ENCODE measurements around the gene SFT2D3.

SFT2D3 gene, protein sequence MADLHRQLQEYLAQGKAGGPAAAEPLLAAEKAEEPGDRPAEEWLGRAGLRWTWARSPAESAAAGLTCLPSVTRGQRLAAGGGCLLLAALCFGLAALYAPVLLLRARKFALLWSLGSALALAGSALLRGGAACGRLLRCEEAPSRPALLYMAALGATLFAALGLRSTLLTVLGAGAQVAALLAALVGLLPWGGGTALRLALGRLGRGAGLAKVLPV

GRCh38 chr2:127701193-127701650, at the start of gene SFT2D3:
TSS of gene SFT2D3 (plus strand) at chr2:127701497. CDS start at chr2:127701529, 32 bp downstream.
- peak; percentile 55 to 91 for DNase-seq

- DNase-seq: no peak
Measured at GRCh38 chr2:127651971-127652550, 49.2 kb upstream of the SFT2D3 start.

DNA sequence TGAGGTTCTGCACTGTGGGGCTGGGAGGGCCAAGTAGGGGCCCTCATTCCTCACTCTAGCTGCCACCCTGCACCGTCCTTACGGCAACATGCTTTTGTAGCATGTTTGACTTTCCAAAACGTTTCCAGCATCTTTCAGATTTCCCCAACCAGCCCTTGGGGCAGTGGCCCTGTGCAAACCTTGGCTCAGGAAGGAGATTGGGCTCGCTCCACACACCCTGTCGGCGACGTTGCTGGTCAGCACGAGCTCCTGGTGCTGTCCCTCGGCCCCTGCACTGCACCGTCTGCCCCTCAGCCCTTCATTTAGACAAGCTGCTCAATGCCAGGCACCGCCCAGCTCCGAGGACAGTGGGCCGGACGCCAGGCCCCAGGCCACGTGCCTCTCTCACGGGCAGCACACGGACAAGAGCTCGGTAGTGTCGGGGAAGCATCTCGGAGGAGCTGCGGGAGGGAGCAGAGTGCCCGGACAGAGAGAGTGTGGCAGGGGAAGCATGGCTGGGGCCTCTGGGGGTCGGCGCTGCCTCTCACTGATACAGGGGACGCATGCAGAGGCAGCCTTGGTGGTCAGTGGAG, 48.4 kb upstream of the SFT2D3 start:
- DNase-seq: no peak

GRCh38 chr2:127653421-127654083, 47.7 kb upstream of the SFT2D3 start:
- no peak for DNase-seq

DNA sequence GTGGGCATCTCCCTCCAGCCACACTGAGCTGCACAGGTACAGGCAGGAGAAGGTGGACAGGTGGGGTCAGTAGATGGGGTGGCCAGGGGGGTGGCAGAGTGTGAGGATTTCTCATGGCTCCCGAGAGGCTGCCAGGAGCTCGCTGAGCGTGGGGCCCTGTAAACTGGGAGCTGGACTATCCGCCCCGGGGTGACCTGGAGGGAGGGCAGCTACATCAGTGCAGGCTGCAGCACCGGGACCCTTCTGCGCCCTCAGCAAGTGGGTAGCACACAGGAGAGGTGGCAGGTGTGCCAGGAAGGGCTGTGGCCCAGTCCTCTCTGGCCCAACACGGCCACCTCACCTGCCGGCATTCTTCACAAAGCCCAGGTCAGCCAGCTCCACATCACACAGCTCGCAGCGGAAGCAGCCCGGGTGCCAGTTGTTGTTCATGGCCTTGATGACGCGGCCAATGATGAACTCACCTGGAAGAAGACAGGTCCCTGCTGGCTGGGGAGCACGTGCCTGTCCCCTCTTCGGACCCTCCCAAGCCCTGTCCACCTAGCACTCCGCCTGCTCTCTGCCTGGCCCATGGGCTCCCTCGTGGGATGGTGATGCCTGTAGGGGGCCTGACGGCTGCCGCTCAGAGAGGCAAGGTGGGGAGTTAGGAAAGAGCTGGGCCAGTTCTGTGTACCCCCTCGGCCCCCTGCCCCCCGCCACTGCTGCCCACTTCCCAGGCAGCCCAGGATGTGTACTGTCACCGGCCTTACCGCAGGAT, 47.0 kb upstream of the SFT2D3 start:
- no peak for DNase-seq

- DNase-seq: no peak
Measured at GRCh38 chr2:127654838-127655175, 46.5 kb upstream of the SFT2D3 start.

GRCh38 chr2:127655209-127656073, 45.9 kb upstream of the SFT2D3 start:
- no peak for DNase-seq

DNA sequence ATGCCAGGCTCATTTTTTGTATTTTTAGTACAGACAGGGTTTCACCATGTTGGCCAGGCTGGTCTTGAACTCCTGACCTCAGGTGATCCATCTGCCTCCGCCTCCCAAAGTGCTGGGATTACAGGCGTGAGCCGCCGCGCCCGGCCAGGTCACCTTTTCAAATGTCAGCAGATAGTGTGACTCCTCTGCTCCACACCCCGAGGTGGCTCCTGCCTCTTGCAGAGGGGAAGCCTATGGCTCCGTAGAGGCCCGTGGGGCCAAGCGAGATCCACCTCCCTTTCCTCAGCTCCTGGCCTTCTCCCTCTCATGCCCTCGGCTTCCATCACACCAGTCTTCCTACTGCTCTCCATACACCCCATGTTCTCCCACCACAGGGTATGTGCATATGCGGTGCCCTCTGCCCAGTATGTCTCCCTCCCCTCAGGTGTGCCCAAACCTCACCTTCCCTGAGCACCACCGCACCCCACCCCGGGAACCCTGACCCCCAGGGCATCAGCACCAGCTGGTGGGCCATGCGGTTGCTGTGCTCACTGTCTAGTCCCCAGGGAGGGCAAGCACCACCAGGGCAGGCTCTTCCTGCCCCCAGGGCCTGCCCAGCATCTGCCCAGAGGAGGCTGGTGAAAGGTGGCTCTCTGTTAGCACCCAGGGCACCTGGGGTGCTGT, 44.6 kb upstream of the SFT2D3 start:
- DNase-seq: no peak

GRCh38 chr2:127657232-127657595, 44.1 kb upstream of the SFT2D3 start:
- no peak for DNase-seq

- no peak for DNase-seq
Measured at GRCh38 chr2:127658146-127658545, 43.2 kb upstream of the SFT2D3 start.

GRCh38 chr2:127658641-127659407, 42.5 kb upstream of the SFT2D3 start:
- no peak for DNase-seq

DNA sequence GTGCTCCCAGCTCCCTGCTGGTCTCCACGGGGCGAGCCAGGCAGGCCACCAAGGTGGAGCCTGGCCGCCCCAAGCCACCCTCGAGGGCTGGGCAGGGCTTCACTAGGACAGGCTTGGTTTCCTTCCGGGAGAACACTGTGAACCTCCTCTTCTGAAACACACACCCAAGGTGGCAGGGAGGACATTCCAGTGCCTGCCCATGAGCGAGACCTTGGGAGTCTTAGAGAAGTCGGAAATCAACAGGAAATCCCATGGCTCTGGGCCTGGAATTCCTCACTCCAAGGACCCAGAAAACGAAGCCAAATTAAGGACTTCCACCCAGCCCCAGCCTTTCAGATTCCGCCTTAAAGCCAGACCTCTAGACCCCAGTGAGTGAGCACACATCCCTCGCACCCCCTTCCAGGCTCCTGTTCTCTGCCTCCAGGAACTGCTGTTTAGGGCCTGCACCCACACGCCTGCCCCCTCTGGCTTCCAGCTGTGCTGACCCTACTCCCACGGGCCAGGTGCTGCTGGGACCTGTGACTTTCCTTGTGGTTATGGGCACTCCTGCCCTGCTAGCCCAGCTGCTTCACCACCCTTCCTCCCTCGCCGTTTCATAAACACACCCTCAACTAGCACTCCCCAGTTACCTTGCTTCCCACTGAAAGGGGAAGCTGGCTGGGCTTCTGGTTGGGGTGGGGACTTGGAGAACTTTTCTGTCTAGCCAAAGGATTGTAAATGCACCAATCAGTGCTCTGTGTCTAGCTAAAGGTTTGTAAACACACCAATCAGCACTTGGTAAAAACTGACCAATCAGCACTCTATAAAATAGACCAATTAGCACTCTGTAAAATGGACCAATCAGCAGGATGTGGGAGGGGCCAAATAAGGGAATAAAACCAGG, 41.6 kb upstream of the SFT2D3 start:
- no peak for DNase-seq

DNA sequence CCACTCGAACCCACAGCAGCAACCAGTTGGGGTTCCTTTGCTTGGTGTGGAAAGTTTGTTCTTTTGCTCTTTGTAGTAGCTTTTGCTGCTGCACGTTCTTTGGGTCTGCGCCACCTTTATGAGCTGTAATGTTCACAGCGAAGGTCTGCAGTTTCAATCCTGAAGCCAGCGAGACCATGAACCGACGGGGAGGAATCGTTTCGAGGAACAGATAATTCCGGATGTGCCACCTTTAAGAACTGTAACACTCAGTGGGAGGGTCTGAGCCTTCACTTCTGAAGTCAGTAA, 41.1 kb upstream of the SFT2D3 start:
- no peak for DNase-seq

DNA sequence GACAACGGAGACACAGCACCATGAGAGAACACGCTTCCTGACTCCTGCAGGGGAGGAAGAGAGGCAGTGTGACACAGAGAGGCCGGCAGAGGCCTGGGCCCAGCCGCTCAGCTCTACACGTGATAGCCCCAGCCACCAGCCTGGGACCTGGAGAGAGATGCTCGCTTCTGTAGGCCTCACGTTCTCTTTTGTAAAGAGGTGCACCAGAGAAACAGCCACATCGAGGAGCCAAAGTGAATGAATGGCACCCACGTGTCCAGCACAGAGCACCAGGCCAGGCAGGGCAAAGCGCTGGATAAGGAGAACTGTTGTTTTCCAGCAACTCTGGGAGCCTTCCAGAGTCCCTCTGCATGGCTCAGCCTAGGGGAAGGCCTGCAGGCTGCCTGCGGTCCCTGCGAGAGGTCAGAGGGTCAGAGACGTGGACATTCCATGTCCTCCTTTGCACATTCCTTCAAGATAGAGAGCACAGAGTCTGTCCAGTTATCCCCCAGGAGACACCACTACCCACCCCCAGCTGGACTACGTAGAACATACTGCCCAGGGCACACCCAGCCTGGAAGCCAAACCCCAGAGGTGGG, 40.1 kb upstream of the SFT2D3 start:
- DNase-seq: no peak

DNA sequence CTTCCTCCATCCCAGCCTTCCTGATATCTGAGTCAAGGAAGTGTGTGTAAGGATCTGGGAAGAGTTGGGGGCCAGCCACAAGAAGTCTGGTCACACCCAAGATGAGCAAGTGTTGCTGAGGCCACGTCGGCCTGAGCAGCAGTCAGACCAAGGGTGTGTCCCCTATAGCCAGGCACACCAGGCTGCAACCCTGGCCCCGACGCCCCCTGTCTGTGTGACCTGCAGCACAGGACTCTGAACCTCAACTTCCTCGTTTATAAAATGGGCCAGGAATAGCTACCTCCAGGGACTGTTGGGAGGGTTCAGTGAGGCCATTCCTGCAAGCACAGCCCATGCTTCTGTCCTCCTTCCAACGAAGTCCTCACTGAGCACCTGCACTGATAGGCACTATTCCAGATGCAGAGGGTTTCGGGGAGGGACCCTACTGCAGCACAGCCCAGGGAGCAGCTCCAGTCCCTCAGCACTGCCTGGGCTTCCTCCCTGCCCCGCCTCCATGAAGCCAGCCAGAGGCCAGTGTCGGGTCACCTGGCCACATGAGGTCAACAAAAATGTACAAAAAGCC, 39.3 kb upstream of the SFT2D3 start:
- no peak for DNase-seq

GRCh38 chr2:127662937-127663565, 38.2 kb upstream of the SFT2D3 start:
- DNase-seq: no peak

DNA sequence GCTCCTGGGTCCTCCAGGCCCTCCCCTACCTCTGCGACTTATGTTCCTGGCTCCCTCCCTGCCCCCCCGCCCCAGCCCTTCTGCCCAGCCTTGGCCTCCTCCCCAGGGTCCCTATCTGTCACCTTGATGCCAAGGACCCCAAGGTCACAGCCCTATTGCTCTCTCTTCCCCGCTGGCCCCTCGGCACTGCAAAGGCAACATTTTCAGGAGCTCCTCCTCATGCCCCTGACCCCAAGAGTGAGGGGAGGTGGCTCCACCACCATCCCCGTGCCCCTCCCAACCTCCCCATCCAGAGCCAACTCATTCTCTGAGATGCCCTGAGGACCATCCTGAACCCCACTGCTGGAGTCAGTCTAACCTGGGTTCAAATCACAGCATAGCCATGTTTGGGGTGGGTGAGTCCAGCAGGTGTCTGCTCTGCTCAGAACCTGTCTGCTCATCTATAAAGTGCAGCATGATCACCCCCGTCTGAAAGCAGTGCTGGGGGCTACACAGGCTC, 37.7 kb upstream of the SFT2D3 start:
- no peak for DNase-seq

GRCh38 chr2:127664065-127664894, 37.0 kb upstream of the SFT2D3 start:
- DNase-seq: no peak

Measured in NCI-H446 (cell line).